ENCODE data around the gene MYBPC1.
"Not testable (repeated sequence)": the region's sequence is repeated elsewhere in the genome, so short reads cannot be mapped to it uniquely, and the experiment has no call there.

Gene MYBPC1

GRCh38 chr12:101671833-101672232, 77.1 kb downstream of the MYBPC1 start:
- H3K27ac ChIP-seq: no peak overlapping the region
- TF ChIP-seq, protein P1, sequence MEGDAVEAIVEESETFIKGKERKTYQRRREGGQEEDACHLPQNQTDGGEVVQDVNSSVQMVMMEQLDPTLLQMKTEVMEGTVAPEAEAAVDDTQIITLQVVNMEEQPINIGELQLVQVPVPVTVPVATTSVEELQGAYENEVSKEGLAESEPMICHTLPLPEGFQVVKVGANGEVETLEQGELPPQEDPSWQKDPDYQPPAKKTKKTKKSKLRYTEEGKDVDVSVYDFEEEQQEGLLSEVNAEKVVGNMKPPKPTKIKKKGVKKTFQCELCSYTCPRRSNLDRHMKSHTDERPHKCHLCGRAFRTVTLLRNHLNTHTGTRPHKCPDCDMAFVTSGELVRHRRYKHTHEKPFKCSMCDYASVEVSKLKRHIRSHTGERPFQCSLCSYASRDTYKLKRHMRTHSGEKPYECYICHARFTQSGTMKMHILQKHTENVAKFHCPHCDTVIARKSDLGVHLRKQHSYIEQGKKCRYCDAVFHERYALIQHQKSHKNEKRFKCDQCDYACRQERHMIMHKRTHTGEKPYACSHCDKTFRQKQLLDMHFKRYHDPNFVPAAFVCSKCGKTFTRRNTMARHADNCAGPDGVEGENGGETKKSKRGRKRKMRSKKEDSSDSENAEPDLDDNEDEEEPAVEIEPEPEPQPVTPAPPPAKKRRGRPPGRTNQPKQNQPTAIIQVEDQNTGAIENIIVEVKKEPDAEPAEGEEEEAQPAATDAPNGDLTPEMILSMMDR (conservative IDR thresholded peaks at IDR 0.05): no peak

DNA sequence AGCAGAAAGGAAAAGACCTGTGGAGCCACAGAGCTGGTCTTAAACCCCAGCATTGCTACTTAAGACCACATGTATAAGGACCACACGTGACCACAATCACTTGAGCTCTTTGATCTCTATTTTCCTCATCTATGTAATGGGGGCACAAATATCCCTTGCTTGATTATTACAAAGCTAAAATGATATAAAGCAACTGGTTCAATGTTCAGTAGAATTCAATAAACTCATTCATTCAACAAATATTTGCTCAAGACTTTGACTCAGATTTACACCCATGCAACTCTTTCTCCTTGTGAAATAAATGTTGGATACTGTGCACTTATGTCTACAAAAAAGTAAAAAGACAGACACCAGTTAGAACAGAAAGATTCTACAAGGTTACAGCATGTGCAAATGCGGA, 80.8 kb downstream of the MYBPC1 start:
- H3K27ac ChIP-seq: no peak overlapping the region
- TF ChIP-seq, protein P1 (conservative IDR thresholded peaks at IDR 0.05): no peak

DNA sequence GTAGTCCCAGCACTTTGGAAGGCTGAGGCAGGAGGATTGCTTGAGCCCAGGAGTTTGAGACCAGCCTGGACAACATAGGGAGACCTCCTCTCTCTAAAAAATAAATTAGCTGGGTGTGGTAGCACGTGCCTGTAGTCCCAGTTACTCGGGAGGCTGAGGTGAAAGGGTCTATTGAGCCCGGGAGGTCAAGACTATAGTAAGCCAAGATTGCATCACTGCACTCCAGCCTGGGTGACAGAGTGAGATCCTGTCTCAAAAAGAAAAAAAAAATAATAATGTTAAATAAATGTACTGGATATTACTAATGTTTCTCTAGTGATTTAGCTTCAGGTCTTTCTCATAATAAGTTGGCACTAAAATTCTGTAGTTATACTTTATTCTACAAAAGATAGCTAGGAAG, 81.7 kb downstream of the MYBPC1 start:
- H3K27ac ChIP-seq: not testable (repeated sequence)

- H3K27ac ChIP-seq: no peak overlapping the region
- TF ChIP-seq, protein P1 (conservative IDR thresholded peaks at IDR 0.05): no peak
Measured at GRCh38 chr12:101678081-101678480, 83.3 kb downstream of the MYBPC1 start.

GRCh38 chr12:101680240-101680639, 85.5 kb downstream of the MYBPC1 start:
- TF ChIP-seq, protein P1 (conservative IDR thresholded peaks at IDR 0.05): no peak
- H3K27ac ChIP-seq: no peak overlapping the region

DNA sequence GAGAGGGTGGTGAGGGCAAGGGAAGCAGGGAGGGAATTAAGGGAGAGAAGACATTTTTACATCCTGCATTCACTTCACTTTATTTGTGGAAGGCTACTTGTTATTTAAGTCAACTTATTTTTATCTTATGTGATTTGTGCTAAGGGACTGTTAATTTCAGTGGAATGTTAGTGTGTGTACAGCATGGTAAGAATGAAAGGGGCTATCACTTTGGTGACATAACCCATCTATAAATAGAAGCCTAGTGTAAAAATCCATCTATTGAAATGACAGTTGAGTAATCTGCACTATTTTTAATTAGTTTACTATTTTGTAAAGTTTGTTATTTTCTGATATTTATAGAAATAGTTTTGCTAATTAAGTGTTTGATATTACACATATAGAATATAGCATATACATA, 85.9 kb downstream of the MYBPC1 start:
- TF ChIP-seq, protein P1 (conservative IDR thresholded peaks at IDR 0.05): no peak
- no peak overlapping the region for H3K27ac ChIP-seq

DNA sequence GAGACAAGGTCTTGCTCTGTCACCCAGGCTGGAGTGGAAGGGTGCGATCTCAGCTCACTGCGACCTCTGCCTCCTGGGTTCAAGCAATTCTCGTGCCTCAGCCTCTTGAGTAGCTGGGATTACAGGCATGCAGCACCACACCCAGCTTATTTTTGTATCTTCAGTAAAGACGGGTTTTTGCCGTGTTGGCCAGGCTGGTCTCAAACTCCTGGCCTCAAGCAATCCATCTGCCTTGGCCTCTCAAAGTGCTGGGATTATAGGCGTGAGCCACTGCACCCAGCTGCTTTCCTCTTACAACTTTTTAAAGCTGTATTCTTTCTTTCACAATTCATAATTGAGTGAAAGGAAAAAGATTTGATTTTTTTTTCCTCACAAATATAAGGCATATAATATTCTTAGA, 86.9 kb downstream of the MYBPC1 start:
- H3K27ac ChIP-seq: not testable (repeated sequence)

GRCh38 chr12:101685092-101685491, 90.3 kb downstream of the MYBPC1 start:
- TF ChIP-seq, protein P1 (conservative IDR thresholded peaks at IDR 0.05): no peak
- no peak overlapping the region for H3K27ac ChIP-seq

DNA sequence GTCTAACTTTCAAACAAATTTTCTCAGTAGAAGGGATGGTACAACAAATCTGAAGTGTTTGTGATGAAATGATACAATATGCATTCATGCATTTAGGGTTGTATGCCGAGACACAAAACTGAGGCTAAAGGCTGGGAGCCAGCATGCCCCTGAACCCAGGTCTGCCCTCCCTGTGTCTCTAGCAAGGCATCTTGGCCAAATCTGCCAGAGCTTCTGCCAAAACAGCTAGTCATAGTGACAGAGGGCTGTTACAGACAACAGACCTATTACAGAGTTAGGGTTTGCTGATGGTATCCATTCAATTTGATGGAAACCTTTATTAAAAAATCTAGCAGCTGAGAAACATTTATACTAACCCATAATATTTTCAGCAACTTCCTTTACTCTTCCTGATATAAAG, 91.4 kb downstream of the MYBPC1 start:
- TF ChIP-seq, protein P1 (conservative IDR thresholded peaks at IDR 0.05): no peak

More for the DNA sequence above, 91.4 kb downstream of the MYBPC1 start:
- H3K27ac ChIP-seq: no peak overlapping the region
